NCI-H2196 treated with DMSO at 0.1 percent for 48 hours (cell line): Measurements from ENCODE around the gene NUB1.

Experiments used
- DNase-seq: peaks from one replicate; lab custom pipeline; 2025; ENCODE audit not compliant: unreplicated experiment; lab: John Stamatoyannopoulos, UW

NUB1 gene

GRCh38 chr7:151374726-151375125 lies 33.1 kb downstream of the NUB1 start:
- DNase-seq = no peak

DNA sequence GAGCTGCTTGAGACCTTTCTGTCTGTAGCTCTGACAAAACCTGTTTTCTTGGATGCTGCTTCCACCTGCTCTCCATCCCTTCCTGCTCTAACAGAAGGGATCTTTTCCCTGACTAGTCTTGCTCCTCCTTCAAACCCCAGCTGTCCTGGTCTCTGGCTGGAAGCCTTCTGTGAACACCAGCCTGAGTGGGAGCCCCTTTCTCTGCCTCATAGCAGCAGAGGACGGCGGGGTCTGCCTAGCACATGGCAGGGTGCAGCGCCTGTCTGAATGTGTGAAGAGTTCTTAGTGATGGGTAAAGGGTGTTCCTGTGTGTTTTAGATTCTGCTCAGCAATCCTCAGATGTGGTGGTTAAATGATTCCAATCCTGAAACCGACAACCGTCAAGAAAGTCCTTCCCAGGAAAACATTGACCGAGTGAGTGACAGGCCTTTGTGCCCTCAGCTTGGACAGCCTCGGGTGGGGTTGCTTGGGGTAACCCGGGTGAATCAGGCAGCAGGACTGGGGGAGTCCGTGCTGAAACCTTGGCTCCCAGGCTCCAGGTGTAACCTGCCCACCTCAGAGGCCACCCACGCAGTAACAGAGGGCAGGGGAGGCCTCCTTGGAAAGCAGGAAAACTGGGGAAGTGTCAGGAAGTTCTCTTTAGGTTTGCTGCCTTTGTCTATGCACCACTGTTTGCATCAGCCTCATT lies 34.1 kb downstream of the NUB1 start:
- no peak for DNase-seq

- no peak for DNase-seq
Observed at GRCh38 chr7:151376218-151376902, 34.7 kb downstream of the NUB1 start.

DNA sequence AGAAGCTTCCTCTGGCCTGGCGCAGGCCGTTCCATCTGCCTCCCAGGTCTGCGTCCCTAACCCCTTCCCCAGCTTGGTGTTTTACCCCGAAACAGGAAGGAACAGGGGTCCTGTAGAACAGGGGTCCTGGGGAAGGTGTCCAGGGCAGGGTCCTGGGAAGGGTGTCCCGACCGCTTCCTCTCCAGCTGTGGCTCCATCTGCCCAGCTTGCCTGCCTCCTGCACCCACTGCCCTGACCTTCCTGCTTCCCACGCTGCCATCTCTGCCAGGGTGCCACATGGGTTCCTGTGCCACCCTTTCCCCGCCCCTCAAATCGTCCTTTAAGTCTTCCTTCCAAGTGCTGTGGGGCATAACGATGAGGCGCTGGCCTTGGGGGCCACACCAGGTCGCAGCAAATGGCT lies 35.8 kb downstream of the NUB1 start:
- no peak for DNase-seq

DNA sequence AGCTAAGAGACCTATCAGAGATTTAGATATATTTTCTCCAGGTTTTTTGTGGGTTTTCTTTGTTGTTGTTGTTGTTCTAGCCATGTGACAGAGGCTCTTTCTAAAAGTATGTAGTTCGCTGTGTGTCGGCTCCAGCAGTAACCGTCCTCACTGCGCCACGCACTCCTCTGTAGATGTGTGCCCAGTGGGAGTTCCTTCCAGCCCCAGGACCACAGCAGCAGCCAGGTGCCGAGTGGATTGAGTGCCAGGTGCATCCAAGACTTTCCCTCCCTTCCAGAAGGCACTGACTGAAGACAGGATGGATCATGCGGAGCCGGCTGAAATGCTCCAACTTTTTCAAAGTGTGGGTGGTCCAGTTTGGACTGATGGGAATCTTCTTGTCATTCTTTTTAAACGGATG lies 36.4 kb downstream of the NUB1 start:
- no peak for DNase-seq

DNA sequence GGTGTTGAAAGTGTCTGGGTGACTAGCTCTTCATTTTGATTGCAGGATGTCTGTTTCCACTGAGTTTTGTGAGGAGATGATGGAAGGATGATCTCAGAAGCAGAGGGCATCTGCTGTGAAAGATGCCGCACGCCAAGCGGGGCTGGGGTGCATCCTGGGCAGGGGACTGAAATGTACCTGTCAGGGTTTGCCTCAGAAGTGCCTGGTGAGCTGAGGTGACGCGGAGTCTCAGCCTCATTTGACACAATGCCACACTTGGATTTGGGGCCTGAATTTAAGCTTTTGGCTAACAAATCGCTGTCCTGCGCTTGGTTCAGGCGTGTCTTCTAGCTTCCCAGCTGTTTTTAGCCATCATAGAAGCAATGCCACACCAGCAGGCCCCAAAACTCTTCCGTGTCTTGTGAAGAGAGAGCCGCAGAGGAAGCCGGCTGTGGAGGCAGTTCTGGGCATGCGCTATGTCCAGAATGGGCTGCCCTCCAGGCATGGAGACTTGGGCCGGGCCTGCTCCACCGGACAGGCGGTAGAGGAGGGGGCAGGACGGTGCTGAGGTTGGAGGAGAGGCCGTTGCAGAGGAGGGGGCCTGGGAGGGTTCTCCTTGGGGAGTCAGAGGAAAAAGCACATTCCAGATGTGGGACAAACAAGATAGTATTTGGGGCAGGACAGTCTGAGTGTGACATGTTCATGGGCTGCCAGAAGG lies 37.0 kb downstream of the NUB1 start:
- no peak for DNase-seq

GRCh38 chr7:151379193-151379520 lies 37.5 kb downstream of the NUB1 start:
- DNase-seq = no peak

DNA sequence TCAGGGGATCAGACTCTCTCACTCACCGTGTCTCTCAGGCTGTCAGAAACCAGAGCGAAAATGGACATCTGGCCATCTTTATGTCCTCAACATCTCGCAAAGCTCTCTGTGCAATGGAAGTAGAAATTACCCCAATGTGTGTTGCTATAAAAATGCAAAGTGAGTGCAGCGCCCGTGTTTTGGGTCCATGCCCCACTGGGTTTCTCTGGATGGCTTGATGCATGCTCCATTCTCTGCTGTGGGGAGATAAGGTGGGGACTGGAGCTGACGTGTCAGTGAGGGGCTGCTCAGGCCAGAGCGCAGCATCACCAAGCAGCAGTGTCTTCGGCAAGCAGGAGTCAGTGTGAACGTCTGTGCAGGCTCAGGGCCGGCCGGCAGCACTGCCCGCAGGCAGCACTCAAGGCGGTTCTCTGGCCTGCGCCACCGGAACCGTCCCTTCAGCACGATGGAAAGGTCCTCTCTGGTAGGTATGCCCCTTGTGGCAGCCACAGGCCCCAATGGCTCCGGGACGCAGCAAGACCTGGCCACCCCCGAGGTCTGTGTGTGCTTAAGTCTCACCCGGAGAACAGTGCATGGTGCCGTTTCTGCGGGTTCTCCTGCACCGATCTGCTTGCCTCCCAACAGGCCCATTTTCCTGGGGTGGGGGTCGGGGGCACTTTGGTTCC lies 38.1 kb downstream of the NUB1 start:
- DNase-seq = no peak

DNA sequence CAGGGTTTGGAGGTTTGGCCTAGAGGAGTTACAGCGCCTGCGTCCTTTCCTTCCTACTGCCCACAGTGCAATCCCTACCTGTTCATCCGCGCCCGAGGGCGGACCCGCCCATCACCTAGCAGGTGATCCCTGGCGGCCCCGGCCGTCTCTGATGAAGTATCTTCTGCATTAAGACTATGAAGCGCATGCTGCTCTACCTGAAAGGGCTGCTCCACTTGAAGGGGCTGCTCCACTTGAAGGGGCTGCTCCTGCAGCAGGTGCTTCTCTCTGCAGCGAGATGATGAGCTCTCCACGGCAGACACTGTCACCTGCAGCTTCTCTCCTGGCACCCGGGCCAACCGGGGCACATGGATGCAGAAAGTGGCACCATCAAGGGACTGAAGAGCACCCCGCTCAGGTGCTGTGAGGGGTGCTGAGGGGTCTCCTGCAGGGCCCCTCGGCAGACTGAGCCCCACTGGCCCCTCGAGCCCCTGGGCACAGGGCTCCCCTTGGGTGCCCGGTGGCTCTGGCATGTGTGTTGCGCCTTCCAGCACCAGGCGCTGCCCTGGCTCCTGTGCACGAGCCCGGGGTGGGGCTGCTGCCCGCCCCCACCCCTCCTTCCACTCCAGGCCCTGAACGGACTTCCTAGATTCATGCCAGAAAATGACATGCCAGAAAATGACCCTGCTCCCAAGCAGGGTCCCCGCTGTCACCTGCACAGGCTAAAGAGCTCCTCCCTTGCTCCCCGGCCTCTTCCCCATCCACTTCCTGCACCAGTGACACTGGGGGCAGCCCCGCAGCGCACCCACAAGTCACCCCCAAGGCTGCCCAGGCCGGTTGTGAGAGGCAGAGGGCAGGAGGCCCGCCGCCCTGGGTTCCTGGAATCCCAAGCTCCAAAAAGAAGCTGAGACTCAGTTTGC lies 38.8 kb downstream of the NUB1 start:
- no peak for DNase-seq

GRCh38 chr7:151381098-151381347 lies 39.4 kb downstream of the NUB1 start:
- no peak for DNase-seq

DNA sequence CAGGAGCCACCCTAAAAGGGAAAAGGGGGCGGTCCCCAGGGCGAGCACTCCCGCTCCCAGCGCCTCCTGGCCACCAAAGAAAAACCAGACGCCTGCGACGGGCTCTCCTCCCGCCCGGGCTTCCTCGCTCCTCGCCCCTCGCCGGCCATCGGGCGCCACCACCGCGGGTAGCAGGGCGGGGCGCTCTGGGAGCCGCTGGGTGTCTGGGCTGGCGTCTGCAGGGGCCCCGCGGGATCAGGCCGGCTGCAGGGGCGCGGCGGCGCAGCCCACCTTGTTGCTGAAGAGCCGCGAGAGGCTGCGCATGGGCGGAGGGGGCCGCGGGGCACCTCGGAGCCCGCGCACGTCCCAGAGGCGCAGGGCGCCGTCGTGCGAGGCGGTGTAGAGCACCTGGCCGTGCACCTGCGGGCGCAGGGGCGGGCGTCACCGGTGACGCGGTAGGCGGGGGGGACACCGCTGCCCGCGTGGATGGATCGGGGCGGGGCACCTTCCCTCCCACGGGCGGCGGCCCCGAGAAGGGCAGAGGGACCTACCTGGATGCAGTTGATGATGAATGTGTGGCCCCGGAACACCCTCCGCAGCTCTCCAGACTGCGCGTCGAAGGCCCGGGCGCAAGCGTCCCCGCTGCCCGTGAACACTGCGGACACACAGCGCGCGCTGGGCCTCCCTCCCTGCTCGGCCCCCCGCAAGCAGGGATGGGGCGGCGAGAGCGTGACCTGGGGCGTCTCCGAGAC lies 39.9 kb downstream of the NUB1 start:
- DNase-seq = no peak

DNA sequence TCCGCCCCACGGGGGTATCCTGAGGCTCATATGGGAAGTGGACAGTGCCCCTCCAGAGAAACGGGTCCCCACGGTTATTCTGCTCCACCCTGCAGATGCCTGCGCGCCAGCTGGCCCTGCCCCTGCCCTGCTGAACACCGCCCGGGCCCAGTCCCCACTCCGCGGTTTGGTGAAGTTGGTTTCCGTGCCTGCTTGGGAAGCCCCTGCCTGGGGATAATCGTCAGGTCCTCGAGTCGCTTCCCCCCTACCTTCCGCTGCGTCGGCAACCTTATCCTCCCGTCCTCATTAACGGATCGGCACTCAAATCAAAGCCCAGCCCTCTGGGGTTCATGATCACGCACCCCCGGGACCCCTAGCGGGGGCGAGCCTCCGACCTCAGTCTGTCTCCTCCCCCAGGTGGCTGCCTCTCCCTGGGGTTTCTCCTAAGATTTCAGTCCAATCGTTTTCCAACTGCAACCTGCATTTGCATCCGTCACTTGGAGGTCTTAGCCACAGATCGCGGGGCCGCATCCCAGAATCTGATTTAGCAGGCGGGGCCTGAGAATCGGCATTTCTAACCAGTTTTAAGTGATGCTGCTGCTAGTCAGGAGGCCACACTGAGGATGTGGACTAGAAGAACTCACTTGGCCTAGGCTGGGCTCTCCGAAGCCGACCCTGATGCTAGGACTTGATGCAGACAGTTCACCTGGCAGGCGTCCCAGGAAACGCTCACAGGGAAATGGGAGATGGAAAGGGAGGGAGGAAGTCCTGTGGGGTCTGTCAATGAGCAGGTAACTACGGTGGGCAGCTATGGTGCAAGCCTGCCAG lies 40.7 kb downstream of the NUB1 start:
- DNase-seq = no peak

DNA sequence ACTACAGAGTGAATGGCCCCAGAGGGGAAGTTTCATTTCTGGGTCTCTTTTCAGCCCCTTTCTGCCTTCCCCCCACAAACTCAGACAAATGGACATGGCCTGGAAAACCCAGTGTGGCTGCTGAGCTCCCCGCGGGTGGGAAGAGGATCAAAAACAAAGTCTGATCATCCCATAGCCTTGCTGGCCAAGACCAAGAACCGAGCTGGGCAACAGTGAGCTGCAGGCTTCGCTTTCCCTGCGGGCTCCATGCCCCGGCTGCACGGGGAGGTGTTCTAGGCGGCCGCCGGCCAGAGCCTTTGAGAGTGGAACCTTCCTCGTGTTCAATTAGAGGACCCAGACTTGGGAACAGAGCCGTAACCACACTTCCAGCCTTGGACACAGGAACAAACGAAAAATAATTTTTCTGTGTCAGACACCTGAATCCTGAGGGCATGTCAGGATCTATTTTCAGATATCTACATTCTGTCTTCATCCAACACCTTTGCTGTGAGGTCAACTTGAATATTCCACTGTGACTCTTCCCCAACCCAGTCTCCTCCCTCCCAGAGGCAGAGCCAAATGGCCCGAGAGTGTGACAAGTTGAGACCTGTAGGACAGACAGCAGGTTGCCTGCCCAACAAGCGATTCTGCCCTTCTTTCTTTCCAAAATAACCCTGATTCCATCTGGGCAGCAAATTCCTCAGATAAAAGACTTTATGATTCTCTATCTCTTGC lies 42.2 kb downstream of the NUB1 start:
- no peak for DNase-seq

GRCh38 chr7:151384352-151384697 lies 42.7 kb downstream of the NUB1 start:
- no peak for DNase-seq

DNA sequence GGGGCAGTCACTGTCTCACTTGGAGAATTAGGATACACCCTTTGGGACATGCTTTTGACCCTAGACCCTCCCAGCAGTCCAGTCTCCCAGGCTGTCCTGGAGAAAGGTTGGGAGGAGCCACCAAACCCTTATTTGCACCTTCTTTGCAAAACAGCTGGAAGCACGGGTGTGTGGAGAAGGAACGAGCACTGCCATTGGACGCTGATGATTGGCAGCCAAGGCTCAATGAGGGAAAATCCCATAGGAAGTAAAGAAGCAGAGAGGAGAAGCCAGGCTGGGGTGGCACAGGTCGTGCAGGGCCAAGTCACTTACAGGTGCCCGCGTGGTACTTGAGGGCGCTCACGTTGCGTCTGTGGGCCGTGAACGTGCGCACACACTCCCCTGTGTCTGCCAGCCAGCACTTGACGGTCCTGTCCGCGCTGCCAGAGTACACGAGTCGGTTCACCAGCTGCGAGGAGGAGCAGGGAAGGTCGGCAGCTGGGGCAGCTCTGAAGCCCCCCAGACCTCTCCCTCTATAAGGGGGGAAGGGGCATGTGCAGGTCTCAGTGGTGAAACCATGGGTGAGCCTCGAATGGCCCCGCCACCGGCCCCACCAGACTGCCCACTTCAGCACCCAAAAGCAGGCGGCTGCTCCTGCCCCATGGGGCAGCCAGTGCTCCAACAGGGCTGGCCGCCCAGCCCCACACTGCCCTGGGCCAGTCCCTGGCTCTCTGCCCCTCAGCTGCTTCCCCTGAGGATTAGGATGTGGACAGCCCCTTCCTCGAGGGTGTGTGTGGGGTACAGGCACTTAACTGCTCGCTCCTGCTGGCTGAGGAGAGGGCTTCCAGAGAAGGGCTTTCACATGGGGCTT lies 43.4 kb downstream of the NUB1 start:
- no peak for DNase-seq

- DNase-seq = no peak
Observed at GRCh38 chr7:151385626-151386300, 44.2 kb downstream of the NUB1 start.

DNA sequence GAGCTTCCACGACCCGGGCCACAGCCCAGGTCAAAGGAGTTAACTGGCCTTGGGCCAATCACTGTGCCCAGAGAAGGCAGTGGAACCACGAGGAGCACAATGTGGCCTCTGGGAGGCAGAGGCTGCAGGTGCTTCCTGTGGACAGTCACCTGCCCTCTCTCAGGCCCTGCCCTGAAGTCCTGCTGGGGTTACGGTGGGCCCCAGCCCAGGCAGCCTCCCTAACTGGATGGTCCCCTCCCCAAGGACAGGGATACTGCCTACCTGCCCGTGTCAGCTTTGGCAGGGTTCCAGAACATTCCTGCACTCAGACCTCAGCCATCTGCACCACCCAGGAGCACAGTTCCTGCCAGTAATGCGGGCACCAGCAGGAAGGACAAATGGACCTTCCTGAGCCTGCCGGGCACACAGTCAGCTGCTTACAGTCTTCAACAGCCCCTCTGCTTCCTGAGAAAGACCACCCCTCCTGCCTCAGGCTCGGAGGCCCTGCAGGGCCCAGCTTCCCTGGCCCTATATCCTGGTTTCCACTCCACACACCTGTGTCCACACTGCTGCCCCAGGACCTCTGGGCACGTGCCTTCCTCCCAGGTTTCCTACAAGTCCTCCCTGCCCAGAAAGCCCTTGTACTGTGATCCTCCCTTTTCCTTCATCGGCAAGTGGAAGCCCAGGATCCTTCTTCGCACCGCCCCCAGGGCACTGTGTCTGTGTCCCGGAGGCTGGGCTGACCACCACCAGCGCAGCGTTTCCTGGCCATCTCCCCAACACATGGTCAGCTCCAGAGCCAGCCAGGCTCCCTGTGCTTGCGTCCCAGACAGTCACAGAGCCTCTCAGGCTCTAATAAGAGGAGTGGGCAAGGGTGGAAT lies 44.9 kb downstream of the NUB1 start:
- DNase-seq = no peak
